ENCODE measurements around the gene UBE2J1. TPM values are rescaled to one million over a fixed set of nuclear protein-coding genes. Genes with fewer than 3 reads are reported as not detected.

Gene UBE2J1
- total RNA-seq, 1 experiment from 2014 or later, result 29.0 TPM

GRCh38 chr6:89335164-89335563 lies 17.4 kb downstream of the UBE2J1 start:
- Histone ChIP-seq H3K79me2 (ENCODE audit: low read depth) (no peaks in the 10 kb centered on the region; the same call in 1 of the 2 replicates), H4K20me1 (ENCODE audit: insufficient read depth) (no peaks in the 10 kb centered on the region), H3K4me2 (no peak overlapping the region), H3K27ac (no peak overlapping the region), H3K4me3 (no peak overlapping the region), H3F3A (ENCODE audit: insufficient read depth, low read depth) (peaks cover 5% of the 10 kb centered on the region; the same call in 1 of the 2 replicates), H2AFZ (no peak overlapping the region), H3K9me2 (ENCODE audit: insufficient read depth) (no peaks in the 10 kb centered on the region), H3K27me3 (ENCODE audit: insufficient read depth, low read depth) (no peaks in the 10 kb centered on the region), H3K9me3 (ENCODE audit: insufficient read depth, low read depth) (no peaks in the 10 kb centered on the region), H3K36me3 (ENCODE audit: low read depth) (0 out of 2 replicates have a peak, but pooled peaks cover 4% of the 10 kb centered on the region), H3K4me1 (replicated peaks; ENCODE audit: insufficient read depth) (no peaks in the 10 kb centered on the region)
- TF ChIP-seq CTCF (conservative IDR thresholded peaks at IDR 0.05) (no peak), EZH2 (IDR thresholded peaks at IDR 0.05; ENCODE audit: low read depth) (no peak)
- no peak for DNase-seq
- intact Hi-C loops (cut with micrococcal nuclease; ENCODE audit: unreplicated experiment), result no loop called here
- no TSS peak for BruUV-seq (replicated peaks)
- ChIA-PET POLR2A (ENCODE audit: unreplicated experiment) (no interaction called here), CTCF (no interaction called here)

DNA sequence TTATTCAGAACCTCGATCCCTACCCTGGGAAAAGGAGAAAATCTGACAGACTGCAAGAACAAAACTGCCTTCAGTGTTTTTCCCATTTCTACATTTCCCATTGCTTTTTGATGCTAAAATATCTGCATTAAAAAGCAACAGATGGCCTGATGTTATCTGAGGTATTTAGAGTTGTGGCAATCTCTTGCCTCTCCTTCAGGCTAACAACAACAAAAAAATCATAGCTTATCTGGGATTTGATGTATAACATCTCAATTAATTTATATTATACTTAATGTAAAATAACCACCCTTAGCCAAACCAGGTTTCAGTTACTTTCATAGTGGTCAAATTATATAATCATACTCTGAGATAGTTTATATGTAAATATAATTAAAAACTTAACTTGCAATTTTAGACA lies 21.6 kb downstream of the UBE2J1 start:
- no peaks in the 10 kb centered on the region for H3K36me3 ChIP-seq (ENCODE audit: low read depth)
- BruUV-seq (replicated peaks), result no TSS peak
- no peak for DNase-seq
- no peaks in the 10 kb centered on the region for H3K9me3 ChIP-seq (ENCODE audit: insufficient read depth, low read depth)
- no peak overlapping the region for H3K4me3 ChIP-seq
- no peak overlapping the region for H2AFZ ChIP-seq
- no peak overlapping the region for H3K4me2 ChIP-seq
- no peaks in the 10 kb centered on the region for H3K4me1 ChIP-seq (replicated peaks; ENCODE audit: insufficient read depth)
- no peaks in the 10 kb centered on the region; the same call in 1 of the 2 replicates for H3K79me2 ChIP-seq (ENCODE audit: low read depth)
- ChIA-PET CTCF (interaction anchor here (0.6 to 0.7 kb wide), 2 partner anchors 14 to 356 kb away, joined by 3 to 9 read pairs; no protein-coding TSS in a partner anchor), POLR2A (ENCODE audit: unreplicated experiment) (no interaction called here)
- H3K27ac ChIP-seq, result no peak overlapping the region
- no peaks in the 10 kb centered on the region for H3K27me3 ChIP-seq (ENCODE audit: insufficient read depth, low read depth)
- peaks cover 5% of the 10 kb centered on the region; the same call in 1 of the 2 replicates for H3F3A ChIP-seq (ENCODE audit: insufficient read depth, low read depth)
- intact Hi-C loops (cut with micrococcal nuclease; ENCODE audit: unreplicated experiment), result no loop called here
- H3K9me2 ChIP-seq (ENCODE audit: insufficient read depth), result no peaks in the 10 kb centered on the region
- no peaks in the 10 kb centered on the region for H4K20me1 ChIP-seq (ENCODE audit: insufficient read depth)
- TF ChIP-seq EZH2 (IDR thresholded peaks at IDR 0.05; ENCODE audit: low read depth) (no peak), CTCF (conservative IDR thresholded peaks at IDR 0.05) (no peak)

- CTCF ChIA-PET, result no interaction called here
- H3K36me3 ChIP-seq (ENCODE audit: low read depth), result no peaks in the 10 kb centered on the region
- intact Hi-C loops (cut with micrococcal nuclease; ENCODE audit: unreplicated experiment), result no loop called here
Measured at GRCh38 chr6:89328976-89329375, 23.5 kb downstream of the UBE2J1 start.

More at GRCh38 chr6:89328976-89329375, 23.5 kb downstream of the UBE2J1 start:
- DNase-seq, result no peak
- Histone ChIP-seq H3K27me3 (ENCODE audit: insufficient read depth, low read depth) (no peaks in the 10 kb centered on the region), H3K4me3 (no peak overlapping the region), H4K20me1 (ENCODE audit: insufficient read depth) (no peaks in the 10 kb centered on the region), H3K79me2 (ENCODE audit: low read depth) (no peaks in the 10 kb centered on the region; the same call in 1 of the 2 replicates), H3K9me3 (ENCODE audit: insufficient read depth, low read depth) (no peaks in the 10 kb centered on the region), H3F3A (ENCODE audit: insufficient read depth, low read depth) (no peaks in the 10 kb centered on the region), H3K4me2 (no peak overlapping the region), H3K27ac (no peak overlapping the region), H2AFZ (no peak overlapping the region), H3K4me1 (replicated peaks; ENCODE audit: insufficient read depth) (no peaks in the 10 kb centered on the region), H3K9me2 (ENCODE audit: insufficient read depth) (no peaks in the 10 kb centered on the region)
- POLR2A ChIA-PET (ENCODE audit: unreplicated experiment), result interaction anchor here (0.7 kb wide), 1 partner anchor 53 kb away, joined by 3 read pairs; no protein-coding TSS in a partner anchor
- no TSS peak for BruUV-seq (replicated peaks)
- no peak for TF ChIP-seq EZH2 (IDR thresholded peaks at IDR 0.05; ENCODE audit: low read depth)
- no peak for TF ChIP-seq CTCF (conservative IDR thresholded peaks at IDR 0.05)

All from PC-9 (cell line).